ENCODE results near the gene TLR9.

DNA sequence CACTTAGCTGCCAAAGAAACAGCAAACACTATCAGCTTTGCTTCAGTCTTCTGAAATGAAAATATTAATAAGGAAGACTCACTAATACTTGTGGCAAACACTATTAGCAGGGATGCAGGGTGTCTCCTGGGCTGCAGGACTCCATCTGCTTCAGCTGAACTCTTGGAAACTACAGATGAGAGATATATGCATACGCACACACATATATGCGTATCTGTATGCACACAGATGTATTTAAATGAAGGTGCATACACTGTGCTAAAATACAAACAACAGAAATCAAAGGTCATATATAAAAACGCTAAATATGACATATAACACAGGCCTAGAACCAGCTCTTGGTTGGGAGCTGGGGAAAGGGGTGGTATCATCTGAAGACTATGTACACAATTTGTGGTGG, 30.7 kb upstream of the TLR9 start:
- TF ChIP-seq POLR2A (IDR thresholded peaks at IDR 0.05; ENCODE audit: low read length), result no peak
- no peak for TF ChIP-seq GATA1 (IDR thresholded peaks at IDR 0.05; ENCODE audit: low read depth, low read length)

Data from erythroblast (primary cell).